H1 (cell line): ENCODE measurements around the gene ABHD18. TPM values are rescaled to one million over a fixed set of nuclear protein-coding genes. Genes with fewer than 3 reads are reported as not detected.

Experiments used
- CTCF ChIA-PET: fragments of 300-600 bp; sonication (Branson Sonifier 250); formaldehyde crosslinking; loops from one replicate; lab custom pipeline; 2021; ENCODE audit not compliant: partially characterized antibody; lab: Charles Lee
- POLR2A ChIA-PET: fragments of 300-600 bp; sonication (Branson Sonifier 250); formaldehyde crosslinking; loops from one replicate; lab custom pipeline; 2021; ENCODE audit warnings: inconsistent platforms; ENCODE audit not compliant: partially characterized antibody; lab: Charles Lee
- DNase-seq, 2 experiments: peaks; one replicate each; pipeline versions ENCODE4 v3.0.0 to v3.0.0-alpha.2; 2010 to 2022; ENCODE audit warnings: low spot score in 2 of 2, low read depth in 1 of 2, mixed read lengths in 1 of 2
- FAIRE-seq: peaks from 2 replicates; lab custom pipeline; 2011; peaks lifted over from hg19 to GRCh38; lab: Jason Lieb, UNC
- H2AFZ ChIP-seq: 2 replicates; pipeline ENCODE4 v1.8.1; 2012; ENCODE audit warnings: low read length, inconsistent platforms
- H2AK5ac ChIP-seq: 2 replicates; pipeline ENCODE4 v1.6.1; 2013; ENCODE audit warnings: low read depth, low read length
- H2BK120ac ChIP-seq: replicated peaks from 2 replicates; pipeline ENCODE3; 2013; ENCODE audit warnings: low read depth, low read length, inconsistent platforms
- H2BK12ac ChIP-seq: 2 replicates; pipeline ENCODE4 v1.6.1; 2013; ENCODE audit warnings: low read depth, low read length
- H2BK15ac ChIP-seq: 2 replicates; pipeline ENCODE4 v1.6.1; 2013; ENCODE audit warnings: low read length
- H2BK20ac ChIP-seq: 2 replicates; pipeline ENCODE4 v1.6.1; 2013; ENCODE audit warnings: low read length
- H2BK5ac ChIP-seq: 2 replicates; pipeline ENCODE4 v1.6.1; 2013; ENCODE audit warnings: low read depth, low read length
- H3K14ac ChIP-seq: 2 replicates; pipeline ENCODE4 v1.6.1; 2013; ENCODE audit warnings: inconsistent platforms; ENCODE audit not compliant: insufficient read length
- H3K18ac ChIP-seq: 2 replicates; pipeline ENCODE4 v1.6.1; 2013; ENCODE audit warnings: low read length; ENCODE audit errors: extremely low read depth
- H3K23ac ChIP-seq: 2 replicates; pipeline ENCODE4 v1.6.1; 2013; ENCODE audit warnings: inconsistent platforms; ENCODE audit not compliant: insufficient read length
- H3K23me2 ChIP-seq: 2 replicates; pipeline ENCODE4 v1.6.1; 2013; ENCODE audit warnings: low read depth, low read length
- H3K27ac ChIP-seq: 2 replicates; pipeline ENCODE4 v1.6.1; 2011; ENCODE audit warnings: low read depth, low read length, inconsistent platforms
- H3K27me3 ChIP-seq, 4 experiments: replicated peaks in 1 of 4; 1 replicate in 1 of 4; 2 replicates in 3 of 4; pipeline versions ENCODE4 v1.6.1 to v1.8.1; 2011 to 2013; ENCODE audit warnings: low read length in 3 of 4, mild to moderate bottlenecking in 3 of 4, inconsistent platforms in 2 of 4, mixed read lengths in 2 of 4, moderate library complexity in 1 of 4; ENCODE audit not compliant: control insufficient read depth in 3 of 4, insufficient read depth in 3 of 4; ENCODE audit errors: extremely low read depth in 1 of 4
- H3K36me3 ChIP-seq, 4 experiments: 2 replicates each; pipeline versions ENCODE4 v1.6.1 to v1.8.1; 2011 to 2013; ENCODE audit warnings: mild to moderate bottlenecking in 4 of 4, low read length in 3 of 4, moderate library complexity in 2 of 4, control low read depth in 1 of 4, inconsistent platforms in 1 of 4; ENCODE audit not compliant: insufficient read depth in 4 of 4, control insufficient read depth in 2 of 4
- H3K4ac ChIP-seq: replicated peaks from 2 replicates; pipeline ENCODE3; 2013; ENCODE audit warnings: low read length, low read depth, mixed read lengths, inconsistent platforms; ENCODE audit not compliant: insufficient read length
- H3K4me1 ChIP-seq, 4 experiments: replicated peaks in 1 of 4; 1 replicate in 1 of 4; 2 replicates in 3 of 4; pipeline versions ENCODE4 v1.6.1 to v1.8.1; 2011 to 2013; ENCODE audit warnings: low read length in 3 of 4, inconsistent platforms in 2 of 4, mixed read lengths in 1 of 4; ENCODE audit not compliant: insufficient read depth in 4 of 4, control insufficient read depth in 3 of 4
- H3K4me2 ChIP-seq, 2 experiments: 2 replicates each; pipeline versions ENCODE4 v1.6.1 to v1.8.1; 2011 to 2013; ENCODE audit warnings: low read depth in 2 of 2, low read length in 2 of 2, control low read depth in 1 of 2, inconsistent platforms in 1 of 2, mild to moderate bottlenecking in 1 of 2; ENCODE audit not compliant: insufficient read depth in 1 of 2
- H3K4me3 ChIP-seq, 4 experiments: fragments of 200-600, 300-600 bp in 1 of 4; sonication (generic), shearing (Covaris generic), sonication (Bioruptor Twin) in 1 of 4; 2 replicates each; pipeline versions ENCODE4 v1.5.1 to v1.8.1; 2011 to 2016; ENCODE audit warnings: low read length in 4 of 4, low read depth in 3 of 4, control low read depth in 2 of 4, inconsistent platforms in 2 of 4, mild to moderate bottlenecking in 2 of 4, mixed read lengths in 1 of 4, moderate library complexity in 1 of 4; ENCODE audit not compliant: insufficient read depth in 2 of 4; ENCODE audit errors: extremely low read depth in 1 of 4
- H3K56ac ChIP-seq: replicated peaks from 2 replicates; pipeline ENCODE3; 2013; ENCODE audit warnings: low read depth, mild to moderate bottlenecking, mixed read lengths, low read length, inconsistent platforms; ENCODE audit not compliant: insufficient read length
- H3K79me1 ChIP-seq: 2 replicates; pipeline ENCODE4 v1.6.1; 2013; ENCODE audit warnings: low read depth, low read length, control low read depth
- H3K79me2 ChIP-seq, 2 experiments: 2 replicates each; pipeline versions ENCODE4 v1.6.1 to v1.8.1; 2012 to 2013; ENCODE audit warnings: low read length in 2 of 2, mild to moderate bottlenecking in 2 of 2, inconsistent platforms in 1 of 2; ENCODE audit not compliant: insufficient read depth in 2 of 2, control insufficient read depth in 1 of 2
- H3K9ac ChIP-seq, 4 experiments: replicated peaks in 1 of 4; 1 replicate in 1 of 4; 2 replicates in 3 of 4; pipeline versions ENCODE4 v1.6.1 to v1.8.1; 2011 to 2013; ENCODE audit warnings: low read depth in 3 of 4, low read length in 3 of 4, control low read depth in 2 of 4, mild to moderate bottlenecking in 2 of 4, moderate library complexity in 2 of 4, inconsistent platforms in 1 of 4; ENCODE audit errors: extremely low read depth in 1 of 4
- H3K9me3 ChIP-seq, 2 experiments: 2 replicates each; pipeline versions ENCODE4 v1.6.1 to v1.8.1; 2012 to 2013; ENCODE audit warnings: mild to moderate bottlenecking in 2 of 2, moderate library complexity in 2 of 2, control low read depth in 1 of 2, inconsistent platforms in 1 of 2, low read depth in 1 of 2, low read length in 1 of 2, mixed read lengths in 1 of 2; ENCODE audit not compliant: insufficient read depth in 2 of 2
- H4K20me1 ChIP-seq, 2 experiments: replicated peaks in 1 of 2; 2 replicates each; pipeline versions ENCODE3 to v1.8.1; 2011 to 2013; ENCODE audit warnings: inconsistent platforms in 2 of 2, low read length in 2 of 2, mild to moderate bottlenecking in 1 of 2; ENCODE audit not compliant: insufficient read depth in 2 of 2, control insufficient read depth in 1 of 2
- H4K5ac ChIP-seq: 2 replicates; pipeline ENCODE4 v1.6.1; 2013; ENCODE audit warnings: low read length, low read depth, mixed read lengths, inconsistent platforms; ENCODE audit not compliant: insufficient read length
- H4K8ac ChIP-seq: 2 replicates; pipeline ENCODE4 v1.8.0; 2013; ENCODE audit warnings: mild to moderate bottlenecking, moderate library complexity, low read length, inconsistent platforms; ENCODE audit not compliant: insufficient read depth; ENCODE audit errors: extremely low read depth
- H4K91ac ChIP-seq: replicated peaks from 2 replicates; pipeline ENCODE3; 2013; ENCODE audit warnings: low read length, mixed read lengths, inconsistent platforms; ENCODE audit not compliant: insufficient read length
- BRCA1 ChIP-seq: IDR thresholded peaks from 2 replicates; pipeline ENCODE4 v1.6.1; 2012; ENCODE audit warnings: low read depth, low read length, improper control_type of control experiment
- CBX5 ChIP-seq: fragments of 300-800, 300-1000 bp; sonication (generic); IDR thresholded peaks from 2 replicates; pipeline ENCODE4 v1.7.1; 2016; ENCODE audit warnings: antibody characterized with exemption, low read length, low read depth
- EGR1 ChIP-seq: IDR thresholded peaks from 2 replicates; pipeline ENCODE4 v1.6.1; 2011; ENCODE audit warnings: low read depth, low read length, borderline replicate concordance
- EZH2 ChIP-seq: fragments of 200-600 bp; sonication (generic); IDR thresholded peaks from 2 replicates; pipeline ENCODE4 v1.7.1; 2012; ENCODE audit warnings: low read depth, mild to moderate bottlenecking, moderate library complexity, low read length, inconsistent platforms; ENCODE audit not compliant: severe bottlenecking
- GTF2F1 ChIP-seq: IDR thresholded peaks from 2 replicates; pipeline ENCODE4 v1.6.1; 2012; ENCODE audit warnings: low read depth, low read length, improper control_type of control experiment, borderline replicate concordance
- JUN ChIP-seq: IDR thresholded peaks from 2 replicates; pipeline ENCODE4 v1.6.1; 2011; ENCODE audit warnings: low read depth, mild to moderate bottlenecking, improper control_type of control experiment, low read length
- KDM5A ChIP-seq: fragments of 200-600 bp; IDR thresholded peaks from 2 replicates; pipeline ENCODE4 v1.7.1; 2012; ENCODE audit warnings: mild to moderate bottlenecking, low read length, inconsistent platforms, mixed read lengths
- NANOG ChIP-seq: IDR thresholded peaks from 2 replicates; pipeline ENCODE4 v1.6.1; 2011; ENCODE audit warnings: low read length, low read depth, mild to moderate bottlenecking, inconsistent platforms; ENCODE audit not compliant: insufficient read depth, poor library complexity, severe bottlenecking
- NRF1 ChIP-seq: IDR thresholded peaks from 2 replicates; pipeline ENCODE4 v1.6.1; 2011; ENCODE audit warnings: mild to moderate bottlenecking, low read depth, low read length, improper control_type of control experiment
- PHF8 ChIP-seq: fragments of 200-600 bp; sonication (generic); conservative IDR thresholded peaks from 2 replicates; pipeline ENCODE4 v1.7.1; 2012; ENCODE audit warnings: low read depth, mild to moderate bottlenecking, inconsistent platforms, low read length, moderate library complexity
- POLR2A ChIP-seq, 2 experiments: IDR thresholded peaks; 1 replicate in 1 of 2; 2 replicates in 1 of 2; pipeline ENCODE4 v1.6.1; 2011; ENCODE audit warnings: low read depth in 2 of 2, low read length in 2 of 2, mild to moderate bottlenecking in 2 of 2; ENCODE audit errors: control extremely low read depth in 1 of 2
- POLR2AphosphoS5 ChIP-seq: IDR thresholded peaks from 2 replicates; pipeline ENCODE4 v1.6.1; 2011; ENCODE audit warnings: low read depth, low read length
- YY1 ChIP-seq: IDR thresholded peaks from 2 replicates; pipeline ENCODE4 v1.6.1; 2011; ENCODE audit warnings: low read depth, mild to moderate bottlenecking, low read length
- polyA plus RNA-seq, 7 experiments: library from polyadenylated mRNA; depleted of rRNA in 3 of 7; stranded (reverse) in 5 of 7; unstranded in 2 of 7; fragments of >200 nt in 5 of 7; fragments of 200-250 nt in 2 of 7; gene quantifications; 1 replicate in 5 of 7; 2 replicates in 1 of 7; 4 replicates in 1 of 7; pipeline versions ENCODE4 v1.2.1 to v1.2.3, GENCODE V29; 2011 to 2013; ENCODE audit warnings: missing spikeins in 2 of 7, mixed read lengths in 2 of 7
- total RNA-seq: library from RNA; stranded (reverse); fragmentation: NEBNext Ultra II Directional; extraction: Animal tissue kit (Norgen Biotek cat#: 25700); gene quantifications from 2 replicates; pipeline ENCODE4 v1.2.1, GENCODE V29; 2021

The ABHD18 gene
- total and polyA plus RNA-seq, 2 of the 8 experiments (the other 6 are each of a cell fraction or from before 2014, with no cell fraction given), result 2.7 to 17.0 TPM

GRCh38 chr4:127917151-127917550, 48.1 kb upstream of the ABHD18 start:
- H2BK20ac ChIP-seq, result no peak overlapping the region
- no peak overlapping the region for H2BK120ac ChIP-seq
- H2BK15ac ChIP-seq, result no peak overlapping the region
- no peaks in the 10 kb centered on the region for H4K20me1 ChIP-seq
- H3K27ac ChIP-seq, result no peak overlapping the region
- FAIRE-seq (no peak), DNase-seq (no peak)
- H2AFZ ChIP-seq, result no peak overlapping the region
- H3K18ac ChIP-seq, result no peak overlapping the region
- H4K8ac ChIP-seq, result no peak overlapping the region
- ChIA-PET POLR2A (interaction anchor here (0.7 to 1.6 kb wide), 3 partner anchors 13 to 47 kb away, joined by 3 to 4 read pairs (median 3); partner anchors contain the start of gene PLK4), CTCF (interaction anchor here (1.0 to 1.2 kb wide), 3 partner anchors 10 to 134 kb away, joined by 3 read pairs; no protein-coding TSS in a partner anchor)
- no peaks in the 10 kb centered on the region for H3K79me2 ChIP-seq
- no peak overlapping the region for H2BK12ac ChIP-seq
- no peak overlapping the region for H3K4me2 ChIP-seq
- no peaks in the 10 kb centered on the region for H3K79me1 ChIP-seq
- no peak overlapping the region for H4K91ac ChIP-seq
- H3K23me2 ChIP-seq, result no peaks in the 10 kb centered on the region
- TF ChIP-seq POLR2AphosphoS5, result no peak
- TF ChIP-seq EGR1, result no peak
- no peak for TF ChIP-seq GTF2F1
- no peak for TF ChIP-seq BRCA1
- TF ChIP-seq EZH2, result no peak
- TF ChIP-seq NANOG, result no peak
- TF ChIP-seq PHF8, result no peak
- no peak for TF ChIP-seq POLR2A (IDR thresholded peaks at IDR 0.05; ENCODE audit: control extremely low read depth in 1 of 2, low read depth in 2 of 2, low read length in 2 of 2)
- no peak for TF ChIP-seq YY1
- no peak for TF ChIP-seq JUN
- TF ChIP-seq CBX5, result no peak
- TF ChIP-seq KDM5A, result no peak
- no peak for TF ChIP-seq NRF1
- H3K14ac ChIP-seq, result no peak overlapping the region
- no peak overlapping the region for H2BK5ac ChIP-seq
- no peaks in the 10 kb centered on the region for H3K27me3 ChIP-seq
- H3K36me3 ChIP-seq, result peaks cover 0 to 20% (median 6%) of the 10 kb centered on the region in 4 experiments; a peak in 6 of 8 replicates
- no peaks in the 10 kb centered on the region for H3K9me3 ChIP-seq
- H3K23ac ChIP-seq, result no peak overlapping the region
- no peak overlapping the region for H2AK5ac ChIP-seq
- H4K5ac ChIP-seq, result no peak overlapping the region
- H3K4me1 ChIP-seq, result no peaks in the 10 kb centered on the region
- no peak overlapping the region for H3K56ac ChIP-seq
- H3K4ac ChIP-seq, result no peak overlapping the region
- H3K4me3 ChIP-seq, result no peak overlapping the region
- no peak overlapping the region for H3K9ac ChIP-seq
